ENCODE results near the gene EPS15. TPM values are rescaled to one million over a fixed set of nuclear protein-coding genes. Genes with fewer than 3 reads are reported as not detected.
A peak's percentile ranks its signal among the peaks of the same experiment; 100 is the strongest.

The EPS15 gene
- total and polyA plus RNA-seq, 11 donors, result 19.9 to 80.6 (median 67.8) TPM

DNA sequence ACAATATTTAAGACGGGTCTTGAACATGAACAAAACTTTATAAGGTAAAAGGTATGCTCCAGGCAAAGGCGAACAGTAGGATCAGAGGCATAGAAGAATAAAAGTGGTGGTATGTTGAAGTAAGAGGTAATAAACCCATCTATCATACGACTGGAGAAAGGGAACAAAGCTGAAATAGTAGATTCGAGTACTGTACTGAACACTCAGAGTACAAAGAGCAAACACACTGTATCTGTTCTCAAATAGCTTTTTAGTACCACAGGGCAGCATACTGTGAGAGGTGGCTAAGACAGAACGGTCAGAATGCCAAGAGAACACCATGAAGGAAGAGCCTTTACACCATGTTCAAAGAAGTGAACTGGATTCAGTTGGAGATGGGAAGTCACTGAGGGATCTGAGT, 83.2 kb downstream of the EPS15 start:
- intact Hi-C loops (cut with DNase I), result no loop called here
- Histone ChIP-seq H3K4me1 (peaks cover 0 to 54% (median 10%) of the 10 kb centered on the region in 12 donors), H3K27ac (peak overlapping the region in 1 of 12 donors; percentile 16), H3K36me3 (peaks cover 0 to 96% (median 65%) of the 10 kb centered on the region in 9 donors), H3K27me3 (no peaks in the 10 kb centered on the region), H3K9me3 (no peaks in the 10 kb centered on the region), H3K4me3 (no peak overlapping the region)
- TF ChIP-seq POLR2A (IDR thresholded peaks at IDR 0.05) (no peak), CTCF (IDR thresholded peaks at IDR 0.05) (no peak)
- ATAC-seq (no peak), DNase-seq (no peak)
- WGBS, 4 donors, result 93 to 96% (median 95%) methylated on average over 5 of the region's 5 CpGs

DNA sequence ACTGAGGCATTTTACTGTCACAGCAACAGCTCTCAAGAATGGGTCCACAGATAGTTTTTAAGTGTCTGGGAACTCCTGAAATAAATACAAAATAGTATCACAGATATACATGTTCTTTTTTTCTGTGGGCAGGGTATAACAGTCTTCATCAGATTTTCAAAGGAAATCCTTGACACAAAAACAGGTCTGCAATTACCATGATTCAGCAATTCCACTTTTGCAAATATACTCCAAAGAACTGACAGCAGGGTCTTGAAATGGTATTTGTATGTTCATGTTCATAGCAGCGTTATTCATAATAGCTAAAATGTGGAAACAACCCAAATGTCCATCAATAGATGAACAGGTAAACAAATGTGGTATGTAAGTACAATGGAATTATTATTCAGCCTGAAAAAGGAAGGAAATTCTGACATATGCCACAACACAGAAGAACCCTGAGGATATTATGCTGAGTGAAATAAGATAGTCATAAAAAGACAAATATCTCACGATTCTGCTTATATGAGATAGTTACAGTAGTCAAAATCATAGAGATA, 85.0 kb downstream of the EPS15 start:
- H3K9me3 ChIP-seq, result no peaks in the 10 kb centered on the region
- peaks cover 0 to 95% (median 56%) of the 10 kb centered on the region in 9 donors for H3K36me3 ChIP-seq
- intact Hi-C loops (cut with DNase I), result no loop called here
- ATAC-seq (no peak), DNase-seq (no peak)
- 57 to 62% (median 59%) methylated on average over 2 of the region's 2 CpGs for WGBS, 4 donors
- TF ChIP-seq CTCF (IDR thresholded peaks at IDR 0.05) (no peak), POLR2A (IDR thresholded peaks at IDR 0.05) (no peak)
- H3K27ac ChIP-seq, result peak overlapping the region in 10 of 12 donors; percentile 3 to 79 (median 18)
- no peak overlapping the region for H3K4me3 ChIP-seq
- no peaks in the 10 kb centered on the region for H3K27me3 ChIP-seq
- H3K4me1 ChIP-seq, result peaks cover 0 to 56% (median 10%) of the 10 kb centered on the region in 12 donors

- ATAC-seq, result peak; percentile 53 to 76 (median 70)
- H3K36me3 ChIP-seq, result peaks cover 0 to 92% (median 56%) of the 10 kb centered on the region in 9 donors
These were observed 85.6 kb downstream of the EPS15 start for GRCh38 chr1:51433269-51433971.

More at GRCh38 chr1:51433269-51433971, 85.6 kb downstream of the EPS15 start:
- no peaks in the 10 kb centered on the region for H3K27me3 ChIP-seq
- H3K4me1 ChIP-seq, result peaks cover 0 to 50% (median 10%) of the 10 kb centered on the region in 12 donors
- H3K27ac ChIP-seq, result peak overlapping the region in 9 of 12 donors; percentile 3 to 79 (median 17)
- intact Hi-C loops (cut with DNase I), result no loop called here
- no peak for TF ChIP-seq CTCF (IDR thresholded peaks at IDR 0.05)
- TF ChIP-seq POLR2A (IDR thresholded peaks at IDR 0.05), result no peak
- peaks cover 0 to 1% (median 0%) of the 10 kb centered on the region in 12 donors for H3K9me3 ChIP-seq
- H3K4me3 ChIP-seq, result no peak overlapping the region
- no peak for DNase-seq
- WGBS, 4 donors, result 70 to 77% (median 75%) methylated on average over 4 of the region's 4 CpGs
